ENCODE results near the gene NFIA.

Gene NFIA

DNA sequence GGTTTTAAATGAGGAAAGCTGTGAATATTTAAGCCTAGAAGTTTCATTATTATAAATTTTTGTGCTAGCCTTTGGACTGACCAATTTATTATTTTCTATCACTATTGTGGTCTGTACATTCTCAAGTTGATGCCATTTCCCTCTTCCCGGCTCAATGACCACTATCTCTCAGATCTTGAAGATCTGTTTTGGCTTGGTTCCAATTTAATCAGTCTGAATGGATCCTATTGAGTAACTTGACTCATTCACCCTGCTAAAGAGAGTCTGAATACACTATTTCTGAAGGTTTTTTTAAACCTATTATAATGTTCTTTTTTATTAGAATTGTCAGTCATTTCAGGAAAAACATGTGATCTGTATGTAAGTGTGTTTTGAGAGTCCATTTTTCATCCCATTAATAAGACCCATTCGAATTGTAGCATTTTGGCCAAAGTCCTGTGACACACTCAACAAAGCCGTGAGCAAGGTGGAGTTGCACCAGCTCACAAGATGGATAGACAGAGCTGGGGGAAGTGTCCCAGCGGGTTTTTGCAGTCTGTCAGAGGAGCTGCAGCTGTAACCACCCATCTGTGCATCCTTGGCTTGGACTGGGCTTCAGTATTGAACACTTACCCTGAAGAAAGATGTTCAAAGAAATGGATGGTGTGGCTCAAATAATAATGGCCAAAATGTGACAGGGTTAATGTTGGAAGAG lies 145.6 kb downstream of the NFIA start:
- no peak overlapping the region for H3K4me3 ChIP-seq (ENCODE audit: low read length)
- no peak for DNase-seq (ENCODE audit: low read depth)
- TF ChIP-seq, protein P1, sequence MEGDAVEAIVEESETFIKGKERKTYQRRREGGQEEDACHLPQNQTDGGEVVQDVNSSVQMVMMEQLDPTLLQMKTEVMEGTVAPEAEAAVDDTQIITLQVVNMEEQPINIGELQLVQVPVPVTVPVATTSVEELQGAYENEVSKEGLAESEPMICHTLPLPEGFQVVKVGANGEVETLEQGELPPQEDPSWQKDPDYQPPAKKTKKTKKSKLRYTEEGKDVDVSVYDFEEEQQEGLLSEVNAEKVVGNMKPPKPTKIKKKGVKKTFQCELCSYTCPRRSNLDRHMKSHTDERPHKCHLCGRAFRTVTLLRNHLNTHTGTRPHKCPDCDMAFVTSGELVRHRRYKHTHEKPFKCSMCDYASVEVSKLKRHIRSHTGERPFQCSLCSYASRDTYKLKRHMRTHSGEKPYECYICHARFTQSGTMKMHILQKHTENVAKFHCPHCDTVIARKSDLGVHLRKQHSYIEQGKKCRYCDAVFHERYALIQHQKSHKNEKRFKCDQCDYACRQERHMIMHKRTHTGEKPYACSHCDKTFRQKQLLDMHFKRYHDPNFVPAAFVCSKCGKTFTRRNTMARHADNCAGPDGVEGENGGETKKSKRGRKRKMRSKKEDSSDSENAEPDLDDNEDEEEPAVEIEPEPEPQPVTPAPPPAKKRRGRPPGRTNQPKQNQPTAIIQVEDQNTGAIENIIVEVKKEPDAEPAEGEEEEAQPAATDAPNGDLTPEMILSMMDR (conservative IDR thresholded peaks at IDR 0.05; ENCODE audit: low read length) = no peak

DNA sequence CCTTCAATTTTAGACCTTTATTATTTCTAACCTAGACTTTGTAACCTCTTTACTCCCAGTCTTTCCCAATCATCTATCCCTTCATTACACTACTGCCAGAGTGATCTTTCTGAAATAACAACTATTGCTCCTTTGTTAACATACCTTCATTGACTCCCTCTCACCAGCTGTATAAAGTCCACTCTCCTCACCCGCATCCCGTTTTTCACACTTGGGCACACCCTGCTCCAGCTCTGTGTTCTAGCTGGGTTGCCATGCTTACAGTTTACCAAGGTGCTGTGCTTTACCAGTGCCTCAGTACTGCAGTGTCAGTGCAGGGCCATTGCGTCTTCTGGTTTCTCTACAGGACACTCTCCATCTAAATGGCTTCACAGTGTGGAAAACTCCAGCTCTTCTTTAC lies 148.2 kb downstream of the NFIA start:
- TF ChIP-seq, protein P1 (conservative IDR thresholded peaks at IDR 0.05; ENCODE audit: low read length) = no peak
- no peak for DNase-seq (ENCODE audit: low read depth)
- H3K4me3 ChIP-seq (ENCODE audit: low read length) = no peak overlapping the region

DNA sequence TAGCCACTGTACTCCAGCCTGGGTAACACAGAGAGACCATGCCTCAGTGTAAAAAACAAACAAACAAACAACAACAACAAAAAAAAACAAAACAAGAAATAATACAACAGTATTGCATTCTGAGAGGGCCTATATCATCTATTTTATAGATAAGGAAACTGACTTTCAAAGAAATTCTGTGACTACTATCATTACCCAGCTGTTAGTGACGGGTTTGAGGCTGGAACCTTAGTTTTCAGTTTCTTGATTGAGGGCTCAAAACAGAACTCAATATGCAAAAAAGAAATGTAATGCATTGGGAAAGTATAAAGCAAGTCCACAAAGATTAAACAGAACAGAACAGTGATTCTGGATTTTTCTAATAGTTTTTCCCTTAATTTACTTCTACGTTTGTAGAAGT lies 149.4 kb downstream of the NFIA start:
- DNase-seq (ENCODE audit: low read depth) = no peak
- TF ChIP-seq, protein P1 (conservative IDR thresholded peaks at IDR 0.05; ENCODE audit: low read length) = no peak
- H3K4me3 ChIP-seq (ENCODE audit: low read length) = no peak overlapping the region

DNA sequence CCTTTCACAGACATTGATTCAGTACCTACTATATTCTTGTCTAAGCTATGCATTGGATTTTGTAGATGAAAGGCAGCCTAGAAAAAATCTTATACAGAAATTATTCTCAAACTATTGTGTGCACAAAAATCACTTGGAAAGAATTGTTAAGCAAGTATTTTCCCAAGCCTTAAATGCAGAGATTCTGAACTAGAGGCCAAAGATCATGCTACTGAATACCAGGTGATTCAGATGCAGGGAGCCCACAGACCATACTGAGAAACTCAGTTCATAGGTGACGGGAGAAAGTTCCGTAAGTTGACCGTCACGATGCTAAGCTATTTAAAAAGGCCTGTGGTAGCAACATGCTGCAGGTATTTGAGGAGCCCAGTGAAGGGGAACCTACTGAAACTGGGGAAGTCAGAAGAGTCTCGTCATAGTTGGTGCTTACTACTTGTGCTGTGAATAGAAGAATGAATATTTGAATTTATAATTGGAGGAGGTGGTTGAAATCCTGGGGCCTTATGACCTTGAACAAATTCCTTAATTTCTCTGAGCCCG lies 150.8 kb downstream of the NFIA start:
- no peak for DNase-seq (ENCODE audit: low read depth)
- H3K4me3 ChIP-seq (ENCODE audit: low read length) = no peak overlapping the region
- TF ChIP-seq, protein P1 (conservative IDR thresholded peaks at IDR 0.05; ENCODE audit: low read length) = no peak

- TF ChIP-seq, protein P1 (conservative IDR thresholded peaks at IDR 0.05; ENCODE audit: low read length) = no peak
- no peak for DNase-seq (ENCODE audit: low read depth)
- no peak overlapping the region for H3K4me3 ChIP-seq (ENCODE audit: low read length)
Observed at GRCh38 chr1:61234587-61234919, 152.2 kb downstream of the NFIA start.

DNA sequence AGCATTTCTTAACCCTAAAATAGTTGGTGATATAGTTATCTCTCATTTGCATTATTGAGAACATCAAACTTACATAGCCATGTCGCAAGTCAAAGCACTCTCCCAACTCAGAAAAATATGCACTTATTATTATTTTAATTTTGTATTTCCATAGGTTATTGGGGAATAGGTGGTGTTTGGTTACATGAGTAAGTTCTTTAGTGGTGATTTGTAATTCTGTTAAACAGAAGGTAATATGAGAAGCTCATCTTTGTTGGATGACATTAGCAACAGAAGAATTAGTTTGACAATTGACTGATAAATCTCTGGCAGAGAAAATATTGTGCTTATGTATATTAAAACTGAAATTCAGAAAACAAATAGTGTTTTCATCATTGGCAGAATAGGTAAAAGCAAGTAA lies 154.8 kb downstream of the NFIA start:
- TF ChIP-seq, protein P1 (conservative IDR thresholded peaks at IDR 0.05; ENCODE audit: low read length) = no peak
- no peak overlapping the region for H3K4me3 ChIP-seq (ENCODE audit: low read length)
- no peak for DNase-seq (ENCODE audit: low read depth)

DNA sequence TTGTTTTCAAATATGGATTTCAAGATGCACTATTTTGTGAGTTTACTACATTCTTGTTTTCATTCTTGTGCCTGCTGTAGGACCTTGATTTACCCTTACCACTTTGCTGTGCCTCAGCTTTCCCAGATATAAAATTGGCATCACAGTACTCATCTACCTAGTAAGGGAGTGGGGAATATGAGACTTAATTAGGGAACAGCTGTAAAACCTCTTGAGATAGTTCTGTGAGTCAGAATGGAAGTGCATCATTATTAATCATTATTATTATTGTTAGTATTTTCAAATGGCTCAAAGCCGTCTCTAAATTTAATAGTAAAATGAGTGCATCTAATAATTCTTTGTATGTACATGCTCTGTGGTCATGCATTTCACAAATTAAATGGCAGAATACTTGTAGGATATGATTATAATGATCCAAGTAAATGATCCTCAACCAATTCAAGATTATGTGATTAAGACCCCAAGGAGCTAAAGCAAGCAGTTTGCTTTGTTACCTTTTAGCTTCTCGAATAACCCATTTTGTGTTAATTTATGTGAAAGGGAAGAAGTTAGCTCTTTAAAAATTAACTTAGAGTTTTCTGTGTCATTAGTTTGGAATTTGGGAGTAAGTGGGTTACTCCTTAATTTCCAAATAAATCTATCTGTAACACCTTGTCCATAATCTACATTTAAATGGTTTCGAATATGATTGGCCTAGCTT lies 155.4 kb downstream of the NFIA start:
- TF ChIP-seq, protein P1 (conservative IDR thresholded peaks at IDR 0.05; ENCODE audit: low read length) = no peak
- H3K4me3 ChIP-seq (ENCODE audit: low read length) = no peak overlapping the region
- no peak for DNase-seq (ENCODE audit: low read depth)

All from AG10803 (cell line).